SW 1271 (cell line): ENCODE results near the gene SHANK3.
"Not testable (repeated sequence)": the region's sequence is repeated elsewhere in the genome, so short reads cannot be mapped to it uniquely, and the experiment has no call there.

Source experiments
- DNase-seq, 2 experiments: peaks; one replicate each; lab custom pipeline; 2025; lab: John Stamatoyannopoulos, UW

The SHANK3 gene

DNA sequence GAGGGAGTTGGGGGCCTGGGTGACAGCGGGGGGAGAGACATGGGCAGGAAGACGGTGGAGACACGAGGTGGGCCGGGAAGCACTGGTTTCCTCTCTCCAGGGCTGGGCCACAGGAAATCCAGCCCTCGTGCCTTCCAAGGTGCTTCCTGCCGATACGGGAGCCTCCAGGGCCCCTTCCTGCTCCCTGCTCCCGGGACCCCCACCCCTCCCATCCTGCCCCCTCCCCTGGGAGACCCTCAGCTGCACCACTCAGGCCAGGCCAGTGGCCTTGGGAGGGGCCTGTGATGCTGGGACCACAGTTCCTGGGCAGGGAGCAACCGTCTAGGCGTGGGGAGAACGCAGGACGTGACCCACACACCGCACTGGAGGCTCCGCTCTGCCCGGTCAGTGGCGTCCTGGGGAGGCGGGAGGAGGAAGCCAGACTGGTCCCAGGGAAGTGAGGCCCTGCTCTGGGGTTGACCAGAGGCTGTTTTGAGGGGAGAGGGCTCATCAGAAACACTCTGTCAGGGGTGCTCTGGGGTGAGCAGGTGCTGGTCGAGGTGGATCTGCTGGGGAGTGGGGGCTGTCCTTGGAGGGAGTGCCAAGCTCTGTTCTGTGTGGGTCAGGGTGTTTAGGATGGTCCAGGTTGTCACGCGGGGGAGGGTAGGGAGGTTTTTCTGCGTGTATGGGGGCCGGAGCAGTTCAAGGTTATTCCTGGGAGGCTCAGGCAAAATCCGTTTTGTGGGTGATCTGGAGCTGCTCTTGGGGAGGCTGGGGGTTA lies at the start of gene SHANK3:
Gene SHANK3 (plus strand): TSS at position 353 of the 760 bp plus-strand sequence.
- DNase-seq: no peak

- no peak for DNase-seq
These were observed 48.1 kb upstream of the SHANK3 start for GRCh38 chr22:50624347-50625130.

DNA sequence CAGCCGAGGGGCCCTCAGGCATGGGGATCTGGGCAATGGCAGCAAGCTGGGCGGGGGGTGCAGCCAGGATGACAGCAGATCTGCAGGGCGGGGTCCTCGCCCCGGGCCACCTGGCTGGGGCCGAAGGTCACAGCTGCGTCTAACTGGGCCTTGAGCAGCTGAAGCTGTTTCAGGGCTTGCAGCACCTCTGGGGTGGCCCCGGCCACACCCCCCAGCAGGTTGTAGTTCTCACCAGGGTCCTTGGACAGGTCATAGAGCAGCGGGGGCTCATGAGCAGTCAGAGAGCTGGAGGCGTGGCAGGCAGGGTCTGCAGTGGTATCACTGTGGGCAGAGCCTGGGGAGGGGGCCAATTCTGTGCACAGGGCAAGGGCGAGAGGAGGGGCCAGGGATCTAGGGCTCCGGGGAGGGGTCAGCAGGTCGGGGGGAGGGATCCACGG lies 47.5 kb upstream of the SHANK3 start:
- no peak for DNase-seq

DNA sequence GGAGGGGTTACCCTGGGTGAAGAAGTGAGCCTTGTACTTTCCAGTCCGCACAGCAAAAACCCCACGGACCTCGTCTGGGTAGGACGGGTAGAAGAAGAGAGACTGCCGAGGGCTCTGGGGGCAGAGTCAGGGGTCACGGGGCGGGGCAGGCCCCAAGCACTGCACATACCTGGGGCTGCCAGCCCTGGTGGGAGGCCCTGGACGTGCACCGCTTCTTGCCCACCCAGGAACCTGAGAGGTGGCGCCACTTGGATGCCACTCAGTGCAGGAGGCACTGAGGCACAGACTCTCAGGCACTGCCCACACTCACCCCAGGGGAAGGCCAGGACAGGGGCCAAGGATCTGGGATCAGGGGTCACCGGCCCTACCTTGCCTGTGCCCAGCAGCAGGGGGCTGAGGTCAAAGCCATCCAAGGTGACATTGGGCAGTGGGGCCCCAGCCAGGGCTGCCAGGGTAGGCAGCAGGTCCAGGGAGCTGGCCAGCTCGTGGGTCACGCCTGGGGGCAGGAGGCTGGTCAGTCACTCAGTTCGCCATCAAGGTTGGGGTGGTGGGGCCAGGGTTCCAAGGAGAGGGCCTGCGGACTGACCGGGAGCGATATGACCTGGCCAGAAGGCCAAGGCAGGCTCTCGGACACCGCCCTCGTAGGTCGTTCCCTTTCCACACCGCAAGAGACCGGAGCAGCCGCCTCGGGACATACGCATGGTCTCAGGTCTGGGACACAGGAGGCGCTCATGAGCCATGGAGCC lies 46.9 kb upstream of the SHANK3 start:
- DNase-seq: no peak

DNA sequence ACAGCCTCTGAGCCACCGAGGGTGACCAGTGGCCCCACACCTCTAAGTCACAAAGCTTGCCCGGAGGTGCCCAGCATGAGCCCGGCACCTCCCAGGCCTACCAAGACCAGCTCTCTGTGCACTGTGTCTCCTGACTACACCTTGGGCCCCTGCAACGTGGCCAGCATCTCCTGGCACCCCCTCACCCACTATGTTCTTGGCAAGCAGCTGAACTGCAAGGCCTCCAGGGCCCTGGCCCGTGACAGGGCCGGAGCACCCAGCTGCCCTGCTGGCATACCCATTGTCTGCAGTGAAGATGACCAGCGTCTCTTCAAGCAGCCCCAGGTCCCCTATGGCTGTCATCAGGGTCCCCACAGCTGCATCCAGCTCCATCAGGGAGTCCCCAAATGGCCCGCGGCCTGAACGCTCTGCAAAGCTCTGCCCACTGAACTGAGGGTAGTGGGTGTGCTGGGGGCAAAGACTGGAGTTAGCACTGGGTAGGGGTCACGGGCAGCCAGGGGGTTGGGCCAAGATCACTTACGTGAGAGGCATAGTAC lies 46.2 kb upstream of the SHANK3 start:
- DNase-seq: no peak

GRCh38 chr22:50626850-50627641 lies 45.6 kb upstream of the SHANK3 start:
- DNase-seq: no peak

DNA sequence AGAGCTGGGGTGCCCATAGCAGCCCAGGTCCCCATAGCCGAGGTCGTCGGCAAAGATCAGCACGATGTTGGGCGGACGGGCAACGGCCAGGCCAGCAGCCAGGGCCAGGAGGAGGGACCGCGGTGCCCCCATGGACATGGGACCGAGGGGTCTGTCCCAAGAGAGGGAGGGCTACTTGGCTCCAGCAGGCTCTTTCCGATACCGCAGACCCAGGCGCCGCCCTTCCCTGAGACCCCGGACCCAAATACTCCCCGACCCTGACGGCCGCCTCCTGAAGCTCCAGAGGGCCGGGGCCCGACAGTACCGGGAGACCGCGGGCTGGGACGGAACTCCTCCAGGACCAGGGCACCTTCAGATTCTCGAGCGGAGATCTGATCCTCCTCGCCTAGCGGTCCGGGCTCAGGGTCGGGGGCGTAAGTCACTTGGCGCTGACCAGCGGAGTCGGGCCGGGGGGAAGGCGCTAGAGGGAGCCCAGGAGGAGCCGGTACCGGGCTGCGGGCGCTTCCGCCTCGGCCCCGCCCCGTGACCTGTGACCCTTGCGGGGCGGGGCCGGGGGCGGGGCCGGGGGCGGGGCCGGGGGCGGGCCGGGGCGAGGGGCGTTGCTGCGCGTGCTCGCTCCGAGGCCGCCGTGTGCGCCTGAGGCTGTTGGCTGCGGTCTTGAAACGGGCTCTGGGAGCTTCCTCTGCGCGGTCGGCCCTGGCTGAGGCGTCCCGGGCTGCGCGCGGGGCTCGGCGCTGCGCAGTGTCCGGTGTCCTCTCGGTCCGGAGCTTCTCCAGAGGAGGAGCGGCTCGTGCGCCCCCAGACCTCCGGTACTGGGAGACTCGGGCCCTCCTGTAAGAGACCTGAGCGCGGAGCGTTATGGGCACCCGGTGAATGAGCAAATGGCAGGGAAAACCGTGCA lies 44.7 kb upstream of the SHANK3 start, which contains the start of gene ARSA:
Gene ARSA (minus strand): TSS at position 511 of the 901 bp plus-strand sequence. CDS start 373 bp downstream, at position 138.
- peak in 1 of 2 experiments; percentile 46 for DNase-seq

- DNase-seq: no peak
These were observed 44.0 kb upstream of the SHANK3 start for GRCh38 chr22:50628543-50629134.

GRCh38 chr22:50630376-50630775 lies 42.2 kb upstream of the SHANK3 start:
- DNase-seq: no peak

DNA sequence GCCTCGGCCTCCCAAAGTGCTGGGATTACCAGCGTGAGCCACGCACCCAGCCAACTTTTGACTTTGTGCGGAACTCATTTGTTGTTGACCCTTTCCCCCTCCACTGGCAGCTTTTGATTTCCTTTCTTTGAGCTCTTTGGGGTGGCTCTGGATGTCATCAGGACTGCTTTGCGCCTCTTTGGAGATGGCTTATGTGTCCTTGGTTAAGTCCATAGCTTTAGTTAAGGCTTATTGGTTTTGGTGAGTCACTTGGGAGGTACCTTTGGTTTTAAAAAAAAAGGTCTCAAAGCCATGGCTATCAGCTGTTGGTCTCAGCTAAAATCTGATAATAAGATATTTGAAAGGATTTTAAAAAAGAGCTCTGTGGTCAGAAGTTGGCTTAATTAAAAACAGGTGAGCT lies 39.5 kb upstream of the SHANK3 start:
- DNase-seq: no peak

- no peak for DNase-seq
These were observed 38.9 kb upstream of the SHANK3 start for GRCh38 chr22:50633771-50634170.

GRCh38 chr22:50635591-50635990 lies 37.0 kb upstream of the SHANK3 start:
- DNase-seq: no peak

GRCh38 chr22:50640296-50640695 lies 32.3 kb upstream of the SHANK3 start:
- DNase-seq: not testable (repeated sequence)

- no peak for DNase-seq
These were observed 31.6 kb upstream of the SHANK3 start for GRCh38 chr22:50640857-50641647.

GRCh38 chr22:50641696-50642607 lies 30.7 kb upstream of the SHANK3 start:
- no peak for DNase-seq

DNA sequence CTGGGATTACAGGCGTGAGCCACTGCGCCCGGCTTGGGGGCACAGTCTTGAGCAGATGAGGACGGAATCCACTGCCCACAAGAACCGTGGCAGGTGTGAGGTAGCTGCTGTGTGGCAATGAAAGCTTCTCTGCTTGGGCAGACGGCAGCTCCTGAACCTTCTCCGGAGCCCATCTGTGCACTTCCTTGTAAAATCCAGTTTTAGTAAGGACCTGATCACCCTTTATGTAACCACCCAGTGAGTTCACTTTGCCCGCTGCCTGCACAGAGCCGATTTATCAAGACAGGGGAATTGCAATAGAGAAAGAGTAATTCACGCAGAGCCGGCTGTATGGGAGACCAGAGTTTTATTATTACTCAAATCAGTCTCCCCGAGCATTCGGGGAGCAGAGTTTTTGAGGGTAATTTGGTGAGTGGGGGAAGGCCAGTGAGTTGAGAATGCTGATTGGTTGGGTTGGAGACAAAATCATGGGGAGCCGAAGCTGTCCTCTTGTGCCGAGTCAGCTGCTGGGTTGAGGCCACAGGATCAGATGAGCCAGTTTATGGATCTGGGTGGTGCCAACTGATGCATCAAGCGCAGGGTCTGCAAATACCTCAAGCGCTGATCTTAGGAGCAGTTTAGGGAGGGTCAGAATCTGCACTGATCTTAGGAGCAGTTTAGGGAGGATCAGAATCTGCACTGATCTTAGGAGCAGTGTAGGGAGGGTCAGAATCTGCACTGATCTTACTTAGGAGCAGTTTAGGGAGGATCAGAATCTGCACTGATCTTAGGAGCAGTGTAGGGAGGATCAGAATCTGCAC lies 29.4 kb upstream of the SHANK3 start:
- DNase-seq: not testable (repeated sequence)

DNA sequence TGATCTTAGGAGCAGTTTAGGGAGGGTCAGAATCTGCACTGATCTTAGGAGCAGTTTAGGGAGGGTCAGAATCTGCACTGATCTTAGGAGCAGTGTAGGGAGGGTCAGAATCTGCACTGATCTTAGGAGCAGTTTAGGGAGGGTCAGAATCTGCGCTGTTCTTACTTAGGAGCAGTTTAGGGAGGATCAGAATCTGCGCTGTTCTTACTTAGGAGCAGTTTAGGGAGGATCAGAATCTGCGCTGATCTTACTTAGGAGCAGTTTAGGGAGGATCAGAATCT lies 28.9 kb upstream of the SHANK3 start:
- DNase-seq: not testable (repeated sequence)
